ENCODE results near the gene GPRIN3. TPM values are rescaled to one million over a fixed set of nuclear protein-coding genes. Genes with fewer than 3 reads are reported as not detected.

GPRIN3 gene
- total RNA-seq, 4 donors from 2014 or later = 1.2 to 3.4 (median 1.7) TPM

DNA sequence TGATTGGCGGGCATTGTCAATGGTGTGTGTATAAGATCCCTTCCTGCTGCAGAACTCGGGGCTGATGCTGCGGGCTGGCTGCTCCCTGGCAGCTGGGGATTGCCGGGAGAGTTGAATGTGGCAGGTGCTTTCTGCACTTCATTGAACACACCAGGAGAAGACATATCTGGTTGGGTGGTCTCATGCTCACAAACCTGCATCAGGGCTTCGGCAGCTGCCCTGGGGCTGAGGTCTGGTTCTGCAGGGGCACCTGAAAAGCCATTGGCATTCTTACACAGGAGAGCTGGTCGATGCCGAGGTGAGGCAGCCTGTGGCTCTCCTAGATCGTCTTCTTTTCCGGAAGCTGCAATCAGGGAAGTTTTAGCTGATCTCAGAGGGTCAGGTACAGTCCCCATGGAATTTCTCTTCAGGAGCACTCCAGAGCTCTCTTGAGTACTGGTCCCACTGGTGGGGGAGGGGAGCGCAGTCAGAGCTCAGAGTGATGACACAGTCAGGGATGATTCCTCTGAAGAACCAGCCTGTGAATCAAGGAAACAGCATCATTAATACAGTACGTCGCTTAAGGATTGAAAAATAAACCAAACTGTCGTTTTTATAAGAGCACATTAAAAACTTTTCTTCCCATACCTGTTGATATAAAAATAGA lies 57.8 kb downstream of the GPRIN3 start:
- TF ChIP-seq, protein P1, sequence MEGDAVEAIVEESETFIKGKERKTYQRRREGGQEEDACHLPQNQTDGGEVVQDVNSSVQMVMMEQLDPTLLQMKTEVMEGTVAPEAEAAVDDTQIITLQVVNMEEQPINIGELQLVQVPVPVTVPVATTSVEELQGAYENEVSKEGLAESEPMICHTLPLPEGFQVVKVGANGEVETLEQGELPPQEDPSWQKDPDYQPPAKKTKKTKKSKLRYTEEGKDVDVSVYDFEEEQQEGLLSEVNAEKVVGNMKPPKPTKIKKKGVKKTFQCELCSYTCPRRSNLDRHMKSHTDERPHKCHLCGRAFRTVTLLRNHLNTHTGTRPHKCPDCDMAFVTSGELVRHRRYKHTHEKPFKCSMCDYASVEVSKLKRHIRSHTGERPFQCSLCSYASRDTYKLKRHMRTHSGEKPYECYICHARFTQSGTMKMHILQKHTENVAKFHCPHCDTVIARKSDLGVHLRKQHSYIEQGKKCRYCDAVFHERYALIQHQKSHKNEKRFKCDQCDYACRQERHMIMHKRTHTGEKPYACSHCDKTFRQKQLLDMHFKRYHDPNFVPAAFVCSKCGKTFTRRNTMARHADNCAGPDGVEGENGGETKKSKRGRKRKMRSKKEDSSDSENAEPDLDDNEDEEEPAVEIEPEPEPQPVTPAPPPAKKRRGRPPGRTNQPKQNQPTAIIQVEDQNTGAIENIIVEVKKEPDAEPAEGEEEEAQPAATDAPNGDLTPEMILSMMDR (IDR thresholded peaks at IDR 0.05) = no peak
- no peak for TF ChIP-seq POLR2A (IDR thresholded peaks at IDR 0.05)
- no peak for TF ChIP-seq POLR2AphosphoS5 (IDR thresholded peaks at IDR 0.05)
- TF ChIP-seq EP300 (IDR thresholded peaks at IDR 0.05) = no peak
- 93% methylated on average over 12 of the region's 13 CpGs for WGBS

DNA sequence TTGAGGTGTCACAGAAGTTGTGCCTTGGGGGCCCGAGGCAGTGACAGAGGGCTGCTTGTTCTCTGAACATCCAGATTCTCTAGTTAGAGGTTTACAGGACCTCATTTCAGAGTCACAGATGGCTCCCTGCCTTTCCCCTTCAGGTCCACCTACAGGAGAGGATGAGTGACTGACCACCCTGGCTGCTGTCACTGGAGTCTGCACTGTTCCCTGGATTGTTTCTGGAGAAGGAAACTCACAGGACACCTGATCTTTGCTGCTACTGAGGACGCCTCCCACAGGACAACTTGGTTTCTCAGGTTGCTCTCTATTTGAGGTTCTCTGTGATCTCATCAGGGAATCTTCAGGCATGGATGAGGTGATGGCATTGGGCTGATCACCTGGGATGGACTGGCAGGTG lies 58.3 kb downstream of the GPRIN3 start:
- Histone ChIP-seq H3K4me3 (no peak overlapping the region), H3K36me3 (no peaks in the 10 kb centered on the region)
- WGBS = 79% methylated on average over 2 of the region's 2 CpGs

More for the DNA sequence above, 57.8 kb downstream of the GPRIN3 start:
- no peak overlapping the region for H3K27ac ChIP-seq
- DNase-seq (ENCODE audit: low spot score in 2 of 2) = no peak
- no peaks in the 10 kb centered on the region for H3K4me1 ChIP-seq
- H3K36me3 ChIP-seq = no peaks in the 10 kb centered on the region
- no peaks in the 10 kb centered on the region for H3K27me3 ChIP-seq
- H3K9me3 ChIP-seq = no peaks in the 10 kb centered on the region
- no peak overlapping the region for H3K4me3 ChIP-seq

DNA sequence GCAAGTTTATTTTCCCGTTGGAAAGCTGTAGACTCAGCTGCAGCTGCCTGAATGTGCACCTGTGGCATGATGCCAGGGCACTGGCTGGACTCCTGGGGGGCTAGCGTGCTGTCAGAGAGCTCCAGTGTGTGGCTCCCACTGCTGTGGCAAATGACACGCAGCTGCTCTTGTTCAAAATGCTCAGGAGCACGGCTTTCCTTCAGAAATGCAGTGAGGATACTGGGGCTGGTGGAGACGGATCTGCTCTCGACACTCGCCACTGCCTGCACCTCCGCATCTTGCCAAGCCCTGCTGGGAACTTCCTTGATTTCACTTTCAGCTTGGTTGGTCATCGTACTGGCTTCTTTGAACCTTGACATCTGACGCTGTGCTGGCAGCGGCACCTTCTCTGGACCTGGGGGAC lies 58.7 kb downstream of the GPRIN3 start:
- no peak for TF ChIP-seq EP300 (IDR thresholded peaks at IDR 0.05)
- WGBS = 75% methylated on average over 4 of the region's 11 CpGs
- Histone ChIP-seq H3K9me3 (no peaks in the 10 kb centered on the region), H3K27me3 (no peaks in the 10 kb centered on the region), H3K27ac (no peak overlapping the region), H3K36me3 (no peaks in the 10 kb centered on the region), H3K4me1 (no peaks in the 10 kb centered on the region), H3K4me3 (no peak overlapping the region)
- DNase-seq (ENCODE audit: low spot score in 2 of 2) = no peak

More for the DNA sequence above, 58.3 kb downstream of the GPRIN3 start:
- Histone ChIP-seq H3K27me3 (no peaks in the 10 kb centered on the region), H3K27ac (no peak overlapping the region), H3K9me3 (no peaks in the 10 kb centered on the region), H3K4me1 (no peaks in the 10 kb centered on the region)
- no peak for DNase-seq (ENCODE audit: low spot score in 2 of 2)
- no peak for TF ChIP-seq EP300 (IDR thresholded peaks at IDR 0.05)

- Histone ChIP-seq H3K4me3 (no peak overlapping the region), H3K27me3 (no peaks in the 10 kb centered on the region), H3K27ac (no peak overlapping the region), H3K36me3 (no peaks in the 10 kb centered on the region), H3K4me1 (no peaks in the 10 kb centered on the region), H3K9me3 (no peaks in the 10 kb centered on the region)
- no peak for DNase-seq (ENCODE audit: low spot score in 2 of 2)
- TF ChIP-seq POLR2AphosphoS5 (IDR thresholded peaks at IDR 0.05) = no peak
- no peak for TF ChIP-seq EP300 (IDR thresholded peaks at IDR 0.05)
- TF ChIP-seq, protein P1 (IDR thresholded peaks at IDR 0.05) = no peak
- TF ChIP-seq POLR2A (IDR thresholded peaks at IDR 0.05) = no peak
- 68% methylated on average over 13 of the region's 13 CpGs for WGBS
These were observed 59.6 kb downstream of the GPRIN3 start for GRCh38 chr4:89247951-89248350.

- H3K9me3 ChIP-seq = no peaks in the 10 kb centered on the region
- no peak overlapping the region for H3K27ac ChIP-seq
- DNase-seq (ENCODE audit: low spot score in 2 of 2) = no peak
These were observed 62.1 kb downstream of the GPRIN3 start for GRCh38 chr4:89245459-89245858.

GRCh38 chr4:89243733-89244252 lies 63.8 kb downstream of the GPRIN3 start:
- no peak overlapping the region for H3K27ac ChIP-seq
- no peak for DNase-seq (ENCODE audit: low spot score in 2 of 2)
- no peaks in the 10 kb centered on the region for H3K4me1 ChIP-seq
- H3K27me3 ChIP-seq = no peaks in the 10 kb centered on the region
- no peak for TF ChIP-seq POLR2A (IDR thresholded peaks at IDR 0.05)
- TF ChIP-seq EP300 (IDR thresholded peaks at IDR 0.05) = no peak
- TF ChIP-seq, protein P1 (IDR thresholded peaks at IDR 0.05) = no peak
- no peak for TF ChIP-seq POLR2AphosphoS5 (IDR thresholded peaks at IDR 0.05)
- H3K36me3 ChIP-seq = no peaks in the 10 kb centered on the region
- no peak overlapping the region for H3K4me3 ChIP-seq
- no peaks in the 10 kb centered on the region for H3K9me3 ChIP-seq

More at GRCh38 chr4:89245459-89245858, 62.1 kb downstream of the GPRIN3 start:
- H3K4me1 ChIP-seq = no peaks in the 10 kb centered on the region
- H3K27me3 ChIP-seq = no peaks in the 10 kb centered on the region
- TF ChIP-seq, protein P1 (IDR thresholded peaks at IDR 0.05) = no peak
- no peak overlapping the region for H3K4me3 ChIP-seq
- WGBS = 92% methylated on average over 2 of the region's 2 CpGs
- no peaks in the 10 kb centered on the region for H3K36me3 ChIP-seq
